Panc1 (cell line): ENCODE data around the gene CAST. TPM values are rescaled to one million over a fixed set of nuclear protein-coding genes. Genes with fewer than 3 reads are reported as not detected.

Source experiments
- ATAC-seq: fragments of 200-7000 bp; cut with Tn5 transposase; 2 replicates; pipeline ENCODE4 v1.9.1; 2020; ENCODE audit warnings: mild to moderate bottlenecking, moderate library complexity
- BruUV-seq: library from RNA; stranded (reverse); fragments of 400-500 nt; replicated peaks from 2 replicates; lab custom pipeline; 2021; lab: Mats Ljungman, UMichigan
- CTCF ChIA-PET: fragments of 300-600 bp; sonication (Branson Sonifier 250); formaldehyde crosslinking; loops from one replicate; lab custom pipeline; 2022; ENCODE audit warnings: antibody characterized with exemption; lab: Charles Lee
- POLR2A ChIA-PET: fragments of 300-600 bp; sonication (Branson Sonifier 250); formaldehyde crosslinking; loops from one replicate; lab custom pipeline; 2022; ENCODE audit warnings: antibody characterized with exemption; lab: Charles Lee
- DNase-seq: peaks from one replicate; pipeline ENCODE4 v3.0.0-alpha.2; 2010; ENCODE audit warnings: low read depth, low spot score
- H3K27ac ChIP-seq: 2 replicates; pipeline ENCODE4 v1.5.1; 2011; ENCODE audit warnings: mild to moderate bottlenecking, low read length, inconsistent platforms
- H3K27me3 ChIP-seq: fragments of 200-500 bp; sonication (Bioruptor generic); 2 replicates; pipeline ENCODE4 v1.6.0; 2014; ENCODE audit warnings: low read length, inconsistent platforms; ENCODE audit not compliant: control insufficient read depth, insufficient read depth
- H3K36me3 ChIP-seq: fragments of 200-500 bp; sonication (Bioruptor generic); 2 replicates; pipeline ENCODE4 v1.5.1; 2014; ENCODE audit warnings: inconsistent platforms, mild to moderate bottlenecking, low read length, moderate library complexity; ENCODE audit not compliant: control insufficient read depth, insufficient read depth
- H3K4me1 ChIP-seq: 2 replicates; pipeline ENCODE4 v1.5.1; 2011; ENCODE audit warnings: inconsistent platforms, mild to moderate bottlenecking, low read length, moderate library complexity; ENCODE audit not compliant: control insufficient read depth, insufficient read depth
- H3K4me3 ChIP-seq, 2 experiments: 2 replicates each; pipeline ENCODE4 v1.5.1; 2011 to 2012; ENCODE audit warnings: low read depth in 2 of 2, low read length in 2 of 2, mild to moderate bottlenecking in 2 of 2, inconsistent platforms in 1 of 2, moderate library complexity in 1 of 2
- H3K9me3 ChIP-seq: fragments of 200-500 bp; sonication (Bioruptor generic); 2 replicates; pipeline ENCODE4 v1.5.1; 2014; ENCODE audit warnings: low read depth, mild to moderate bottlenecking, inconsistent platforms, low read length, moderate library complexity; ENCODE audit not compliant: control insufficient read depth, insufficient read depth
- POLR2AphosphoS5 ChIP-seq: IDR thresholded peaks from 2 replicates; pipeline ENCODE4 v1.6.1; 2012; ENCODE audit warnings: mild to moderate bottlenecking, low read depth, low read length, moderate library complexity
- SIN3A ChIP-seq: IDR thresholded peaks from 2 replicates; pipeline ENCODE4 v1.6.1; 2012; ENCODE audit warnings: low read depth, mild to moderate bottlenecking, low read length, moderate library complexity, borderline replicate concordance; ENCODE audit not compliant: insufficient read depth
- TCF7L2 ChIP-seq: IDR thresholded peaks from 2 replicates; pipeline ENCODE4 v1.6.1; 2011; ENCODE audit warnings: mild to moderate bottlenecking, low read depth, low read length, inconsistent platforms
- in situ Hi-C: cut with HindIII; loops from 2 replicates; pipeline ENCODE4 v1.10.0; 2016; ENCODE audit warnings: low sequenced_read_pairs, low pct_unique_long_range_greater_than_20kb
- intact Hi-C: fragments of 100-400 bp; cut with micrococcal nuclease; formaldehyde crosslinking; loops from one replicate; pipeline ENCODE4 v1.10.0; 2022; ENCODE audit not compliant: unreplicated experiment
- total RNA-seq: library from RNA; stranded (reverse); gene quantifications from one replicate; pipeline ENCODE4 v1.2.1, GENCODE V29; 2021; ENCODE audit not compliant: unreplicated experiment
- TF ChIP-seq, protein P1 (sequence below): fragments of 450-650 bp; IDR thresholded peaks from 2 replicates; pipeline ENCODE4 v1.5.1; 2017; ENCODE audit warnings: mild to moderate bottlenecking
- TF ChIP-seq, protein P2 (sequence below), 2 experiments: IDR thresholded peaks; 2 replicates each; pipeline ENCODE4 v1.6.1; 2011 to 2012; ENCODE audit warnings: low read depth in 2 of 2, control low read depth in 1 of 2, low read length in 1 of 2, mild to moderate bottlenecking in 1 of 2, moderate library complexity in 1 of 2; ENCODE audit not compliant: insufficient read depth in 1 of 2

Gene CAST
- total RNA-seq, 1 experiment from 2014 or later = 212 TPM

DNA sequence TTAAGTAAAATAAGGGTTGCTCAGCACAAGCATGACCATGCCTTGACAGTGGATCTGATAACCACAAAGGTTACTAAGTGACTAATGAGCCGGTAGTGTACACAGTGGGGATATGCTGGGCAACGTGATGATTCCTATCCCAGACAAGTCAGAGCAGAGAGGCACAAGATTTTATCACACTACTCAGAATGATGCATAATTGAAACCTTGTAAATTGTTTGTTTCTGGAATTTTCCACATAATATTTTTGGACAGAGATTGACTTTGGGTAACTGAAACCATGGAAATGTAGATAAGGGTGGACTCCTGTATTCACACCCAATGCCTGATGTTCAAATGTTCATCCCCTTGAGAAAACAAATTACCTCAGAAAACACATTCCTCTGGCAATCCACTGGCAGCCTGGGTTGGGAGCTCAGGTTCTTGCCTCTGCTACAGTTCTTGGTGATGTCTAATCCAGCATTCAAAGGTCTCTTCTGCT, 161.8 kb downstream of the CAST start:
- no peak overlapping the region for H3K27ac ChIP-seq
- peaks cover 15% of the 10 kb centered on the region for H3K27me3 ChIP-seq
- no peak for DNase-seq
- ChIA-PET POLR2A (no interaction called here), CTCF (no interaction called here)
- no peaks in the 10 kb centered on the region for H3K9me3 ChIP-seq
- intact Hi-C loops (no loop called here), in situ Hi-C loops (no loop called here)
- no peaks in the 10 kb centered on the region for H3K36me3 ChIP-seq
- H3K4me3 ChIP-seq = no peak overlapping the region
- TF ChIP-seq SIN3A (no peak), POLR2AphosphoS5 (no peak), TCF7L2 (no peak)
- TF ChIP-seq, protein P1, sequence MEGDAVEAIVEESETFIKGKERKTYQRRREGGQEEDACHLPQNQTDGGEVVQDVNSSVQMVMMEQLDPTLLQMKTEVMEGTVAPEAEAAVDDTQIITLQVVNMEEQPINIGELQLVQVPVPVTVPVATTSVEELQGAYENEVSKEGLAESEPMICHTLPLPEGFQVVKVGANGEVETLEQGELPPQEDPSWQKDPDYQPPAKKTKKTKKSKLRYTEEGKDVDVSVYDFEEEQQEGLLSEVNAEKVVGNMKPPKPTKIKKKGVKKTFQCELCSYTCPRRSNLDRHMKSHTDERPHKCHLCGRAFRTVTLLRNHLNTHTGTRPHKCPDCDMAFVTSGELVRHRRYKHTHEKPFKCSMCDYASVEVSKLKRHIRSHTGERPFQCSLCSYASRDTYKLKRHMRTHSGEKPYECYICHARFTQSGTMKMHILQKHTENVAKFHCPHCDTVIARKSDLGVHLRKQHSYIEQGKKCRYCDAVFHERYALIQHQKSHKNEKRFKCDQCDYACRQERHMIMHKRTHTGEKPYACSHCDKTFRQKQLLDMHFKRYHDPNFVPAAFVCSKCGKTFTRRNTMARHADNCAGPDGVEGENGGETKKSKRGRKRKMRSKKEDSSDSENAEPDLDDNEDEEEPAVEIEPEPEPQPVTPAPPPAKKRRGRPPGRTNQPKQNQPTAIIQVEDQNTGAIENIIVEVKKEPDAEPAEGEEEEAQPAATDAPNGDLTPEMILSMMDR = no peak
- TF ChIP-seq, protein P2, sequence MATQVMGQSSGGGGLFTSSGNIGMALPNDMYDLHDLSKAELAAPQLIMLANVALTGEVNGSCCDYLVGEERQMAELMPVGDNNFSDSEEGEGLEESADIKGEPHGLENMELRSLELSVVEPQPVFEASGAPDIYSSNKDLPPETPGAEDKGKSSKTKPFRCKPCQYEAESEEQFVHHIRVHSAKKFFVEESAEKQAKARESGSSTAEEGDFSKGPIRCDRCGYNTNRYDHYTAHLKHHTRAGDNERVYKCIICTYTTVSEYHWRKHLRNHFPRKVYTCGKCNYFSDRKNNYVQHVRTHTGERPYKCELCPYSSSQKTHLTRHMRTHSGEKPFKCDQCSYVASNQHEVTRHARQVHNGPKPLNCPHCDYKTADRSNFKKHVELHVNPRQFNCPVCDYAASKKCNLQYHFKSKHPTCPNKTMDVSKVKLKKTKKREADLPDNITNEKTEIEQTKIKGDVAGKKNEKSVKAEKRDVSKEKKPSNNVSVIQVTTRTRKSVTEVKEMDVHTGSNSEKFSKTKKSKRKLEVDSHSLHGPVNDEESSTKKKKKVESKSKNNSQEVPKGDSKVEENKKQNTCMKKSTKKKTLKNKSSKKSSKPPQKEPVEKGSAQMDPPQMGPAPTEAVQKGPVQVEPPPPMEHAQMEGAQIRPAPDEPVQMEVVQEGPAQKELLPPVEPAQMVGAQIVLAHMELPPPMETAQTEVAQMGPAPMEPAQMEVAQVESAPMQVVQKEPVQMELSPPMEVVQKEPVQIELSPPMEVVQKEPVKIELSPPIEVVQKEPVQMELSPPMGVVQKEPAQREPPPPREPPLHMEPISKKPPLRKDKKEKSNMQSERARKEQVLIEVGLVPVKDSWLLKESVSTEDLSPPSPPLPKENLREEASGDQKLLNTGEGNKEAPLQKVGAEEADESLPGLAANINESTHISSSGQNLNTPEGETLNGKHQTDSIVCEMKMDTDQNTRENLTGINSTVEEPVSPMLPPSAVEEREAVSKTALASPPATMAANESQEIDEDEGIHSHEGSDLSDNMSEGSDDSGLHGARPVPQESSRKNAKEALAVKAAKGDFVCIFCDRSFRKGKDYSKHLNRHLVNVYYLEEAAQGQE (IDR thresholded peaks at IDR 0.05; ENCODE audit: insufficient read depth in 1 of 2, low read depth in 2 of 2, low read length in 1 of 2) = no peak
- H3K4me1 ChIP-seq = no peaks in the 10 kb centered on the region
- ATAC-seq = peak; percentile 84; the same call in 1 of the 2 replicates
- BruUV-seq = no TSS peak

Other genes with a start within 250 kb of the CAST start
- gene PCSK1, start 229.1 kb upstream of the CAST start, total RNA-seq = not detected
- gene ERAP1, start 145.6 kb downstream of the CAST start, total RNA-seq = 54.6 TPM
- 15.5 TPM for gene ERAP2, start 214.1 kb downstream of the CAST start, total RNA-seq